ENCODE data around the gene WNT16. TPM values are rescaled to one million over a fixed set of nuclear protein-coding genes. Genes with fewer than 3 reads are reported as not detected.

WNT16 gene
- total RNA-seq, 1 donor from 2014 or later: not detected

- no peak overlapping the region for H3K4me3 ChIP-seq
- intact Hi-C loops (cut with DNase I): no loop called here
- no peak for DNase-seq (ENCODE audit: low spot score in 2 of 2)
- TF ChIP-seq CTCF (IDR thresholded peaks at IDR 0.05): no peak
- H3K27ac ChIP-seq: no peak overlapping the region
- H3K9me3 ChIP-seq: no peaks in the 10 kb centered on the region
- H3K27me3 ChIP-seq: no peaks in the 10 kb centered on the region
- H3K4me1 ChIP-seq: no peaks in the 10 kb centered on the region
- H3K36me3 ChIP-seq: no peaks in the 10 kb centered on the region
Measured at GRCh38 chr7:121303422-121304101, 25.2 kb upstream of the WNT16 start.

- TF ChIP-seq CTCF (IDR thresholded peaks at IDR 0.05): no peak
- DNase-seq (ENCODE audit: low spot score in 2 of 2): no peak
- Histone ChIP-seq H3K9me3 (no peaks in the 10 kb centered on the region), H3K36me3 (no peaks in the 10 kb centered on the region), H3K4me3 (no peak overlapping the region), H3K4me1 (no peaks in the 10 kb centered on the region), H3K27ac (no peak overlapping the region), H3K27me3 (no peaks in the 10 kb centered on the region)
- intact Hi-C loops (cut with DNase I): no loop called here
Measured at GRCh38 chr7:121304102-121304658, 24.6 kb upstream of the WNT16 start.

- Histone ChIP-seq H3K4me1 (no peaks in the 10 kb centered on the region), H3K9me3 (no peaks in the 10 kb centered on the region), H3K36me3 (no peaks in the 10 kb centered on the region), H3K27me3 (no peaks in the 10 kb centered on the region), H3K27ac (no peak overlapping the region), H3K4me3 (no peak overlapping the region)
- intact Hi-C loops (cut with DNase I): no loop called here
- no peak for DNase-seq (ENCODE audit: low spot score in 2 of 2)
- no peak for TF ChIP-seq CTCF (IDR thresholded peaks at IDR 0.05)
Measured at GRCh38 chr7:121305109-121305508, 23.7 kb upstream of the WNT16 start.

GRCh38 chr7:121306565-121306964 lies 22.2 kb upstream of the WNT16 start:
- intact Hi-C loops (cut with DNase I): no loop called here

GRCh38 chr7:121307021-121307574 lies 21.7 kb upstream of the WNT16 start:
- no peak for DNase-seq (ENCODE audit: low spot score in 2 of 2)
- Histone ChIP-seq H3K27me3 (no peaks in the 10 kb centered on the region), H3K4me1 (no peaks in the 10 kb centered on the region), H3K4me3 (no peak overlapping the region), H3K36me3 (no peaks in the 10 kb centered on the region), H3K9me3 (no peaks in the 10 kb centered on the region), H3K27ac (no peak overlapping the region)
- intact Hi-C loops (cut with DNase I): no loop called here
- TF ChIP-seq CTCF (IDR thresholded peaks at IDR 0.05): no peak

More at GRCh38 chr7:121306565-121306964, 22.2 kb upstream of the WNT16 start:
- H3K4me3 ChIP-seq: no peak overlapping the region
- no peak for DNase-seq (ENCODE audit: low spot score in 2 of 2)
- no peak for TF ChIP-seq CTCF (IDR thresholded peaks at IDR 0.05)
- H3K4me1 ChIP-seq: no peaks in the 10 kb centered on the region
- no peaks in the 10 kb centered on the region for H3K36me3 ChIP-seq
- H3K9me3 ChIP-seq: no peaks in the 10 kb centered on the region
- no peak overlapping the region for H3K27ac ChIP-seq
- no peaks in the 10 kb centered on the region for H3K27me3 ChIP-seq

Measured in ascending aorta (tissue), 2 donors.